ENCODE results near the gene UBAP2L. TPM values are rescaled to one million over a fixed set of nuclear protein-coding genes. Genes with fewer than 3 reads are reported as not detected.

The UBAP2L gene
- total and polyA plus RNA-seq, 2 experiments from 2014 or later: 98.5 to 157 TPM

DNA sequence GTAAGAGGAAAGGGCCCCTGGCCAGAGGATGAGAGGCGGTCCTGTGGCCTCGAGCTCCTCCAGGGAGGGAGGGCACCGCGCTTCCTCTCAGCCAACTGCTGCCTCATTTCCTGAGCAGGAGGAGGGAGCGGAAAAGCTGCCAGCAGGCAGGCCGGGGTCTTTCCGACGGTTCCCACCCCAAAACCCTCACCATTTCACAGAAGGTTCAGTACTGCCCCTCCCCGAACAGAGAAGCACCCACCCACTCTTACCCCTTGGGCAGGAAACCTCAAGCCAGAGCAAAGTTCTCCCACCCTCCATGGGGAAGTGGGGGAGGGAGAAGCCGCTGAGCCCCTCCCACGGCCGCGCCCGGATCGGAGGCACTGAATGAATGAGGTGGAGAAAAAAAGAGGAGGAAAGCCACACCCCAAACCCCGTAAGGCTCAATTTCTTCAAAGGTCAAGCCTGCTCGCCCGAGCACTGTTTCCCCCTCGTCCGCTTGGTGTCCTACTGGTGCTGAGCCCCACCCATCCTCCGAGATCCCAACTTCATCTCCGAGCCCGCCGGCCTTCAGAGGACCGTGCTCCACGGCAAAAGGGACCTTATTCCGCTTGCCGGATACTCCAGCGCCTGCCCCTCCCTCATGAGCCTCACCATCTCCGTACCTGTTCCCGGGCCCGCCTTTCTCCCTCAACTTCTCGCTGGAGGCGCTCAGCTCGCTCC, 38.3 kb upstream of the UBAP2L start (continued):
- TF ChIP-seq, protein P1, sequence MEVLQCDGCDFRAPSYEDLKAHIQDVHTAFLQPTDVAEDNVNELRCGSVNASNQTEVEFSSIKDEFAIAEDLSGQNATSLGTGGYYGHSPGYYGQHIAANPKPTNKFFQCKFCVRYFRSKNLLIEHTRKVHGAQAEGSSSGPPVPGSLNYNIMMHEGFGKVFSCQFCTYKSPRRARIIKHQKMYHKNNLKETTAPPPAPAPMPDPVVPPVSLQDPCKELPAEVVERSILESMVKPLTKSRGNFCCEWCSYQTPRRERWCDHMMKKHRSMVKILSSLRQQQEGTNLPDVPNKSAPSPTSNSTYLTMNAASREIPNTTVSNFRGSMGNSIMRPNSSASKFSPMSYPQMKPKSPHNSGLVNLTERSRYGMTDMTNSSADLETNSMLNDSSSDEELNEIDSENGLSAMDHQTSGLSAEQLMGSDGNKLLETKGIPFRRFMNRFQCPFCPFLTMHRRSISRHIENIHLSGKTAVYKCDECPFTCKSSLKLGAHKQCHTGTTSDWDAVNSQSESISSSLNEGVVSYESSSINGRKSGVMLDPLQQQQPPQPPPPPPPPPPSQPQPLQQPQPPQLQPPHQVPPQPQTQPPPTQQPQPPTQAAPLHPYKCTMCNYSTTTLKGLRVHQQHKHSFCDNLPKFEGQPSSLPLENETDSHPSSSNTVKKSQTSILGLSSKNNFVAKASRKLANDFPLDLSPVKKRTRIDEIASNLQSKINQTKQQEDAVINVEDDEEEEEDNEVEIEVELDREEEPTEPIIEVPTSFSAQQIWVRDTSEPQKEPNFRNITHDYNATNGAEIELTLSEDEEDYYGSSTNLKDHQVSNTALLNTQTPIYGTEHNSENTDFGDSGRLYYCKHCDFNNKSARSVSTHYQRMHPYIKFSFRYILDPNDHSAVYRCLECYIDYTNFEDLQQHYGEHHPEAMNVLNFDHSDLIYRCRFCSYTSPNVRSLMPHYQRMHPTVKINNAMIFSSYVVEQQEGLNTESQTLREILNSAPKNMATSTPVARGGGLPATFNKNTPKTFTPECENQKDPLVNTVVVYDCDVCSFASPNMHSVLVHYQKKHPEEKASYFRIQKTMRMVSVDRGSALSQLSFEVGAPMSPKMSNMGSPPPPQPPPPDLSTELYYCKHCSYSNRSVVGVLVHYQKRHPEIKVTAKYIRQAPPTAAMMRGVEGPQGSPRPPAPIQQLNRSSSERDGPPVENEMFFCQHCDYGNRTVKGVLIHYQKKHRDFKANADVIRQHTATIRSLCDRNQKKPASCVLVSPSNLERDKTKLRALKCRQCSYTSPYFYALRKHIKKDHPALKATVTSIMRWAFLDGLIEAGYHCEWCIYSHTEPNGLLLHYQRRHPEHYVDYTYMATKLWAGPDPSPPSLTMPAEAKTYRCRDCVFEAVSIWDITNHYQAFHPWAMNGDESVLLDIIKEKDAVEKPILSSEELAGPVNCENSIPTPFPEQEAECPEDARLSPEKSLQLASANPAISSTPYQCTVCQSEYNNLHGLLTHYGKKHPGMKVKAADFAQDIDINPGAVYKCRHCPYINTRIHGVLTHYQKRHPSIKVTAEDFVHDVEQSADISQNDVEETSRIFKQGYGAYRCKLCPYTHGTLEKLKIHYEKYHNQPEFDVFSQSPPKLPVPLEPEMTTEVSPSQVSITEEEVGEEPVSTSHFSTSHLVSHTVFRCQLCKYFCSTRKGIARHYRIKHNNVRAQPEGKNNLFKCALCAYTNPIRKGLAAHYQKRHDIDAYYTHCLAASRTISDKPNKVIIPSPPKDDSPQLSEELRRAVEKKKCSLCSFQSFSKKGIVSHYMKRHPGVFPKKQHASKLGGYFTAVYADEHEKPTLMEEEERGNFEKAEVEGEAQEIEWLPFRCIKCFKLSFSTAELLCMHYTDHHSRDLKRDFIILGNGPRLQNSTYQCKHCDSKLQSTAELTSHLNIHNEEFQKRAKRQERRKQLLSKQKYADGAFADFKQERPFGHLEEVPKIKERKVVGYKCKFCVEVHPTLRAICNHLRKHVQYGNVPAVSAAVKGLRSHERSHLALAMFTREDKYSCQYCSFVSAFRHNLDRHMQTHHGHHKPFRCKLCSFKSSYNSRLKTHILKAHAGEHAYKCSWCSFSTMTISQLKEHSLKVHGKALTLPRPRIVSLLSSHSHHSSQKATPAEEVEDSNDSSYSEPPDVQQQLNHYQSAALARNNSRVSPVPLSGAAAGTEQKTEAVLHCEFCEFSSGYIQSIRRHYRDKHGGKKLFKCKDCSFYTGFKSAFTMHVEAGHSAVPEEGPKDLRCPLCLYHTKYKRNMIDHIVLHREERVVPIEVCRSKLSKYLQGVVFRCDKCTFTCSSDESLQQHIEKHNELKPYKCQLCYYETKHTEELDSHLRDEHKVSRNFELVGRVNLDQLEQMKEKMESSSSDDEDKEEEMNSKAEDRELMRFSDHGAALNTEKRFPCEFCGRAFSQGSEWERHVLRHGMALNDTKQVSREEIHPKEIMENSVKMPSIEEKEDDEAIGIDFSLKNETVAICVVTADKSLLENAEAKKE (CRISPR knock-in tag; IDR thresholded peaks at IDR 0.05): no peak
- TF ChIP-seq STAT1 (IDR thresholded peaks at IDR 0.05; ENCODE audit: unreplicated experiment) (no peak), CTCF (conservative IDR thresholded peaks at IDR 0.05; ENCODE audit: low read depth in 2 of 2) (no peak), EZH2phosphoT487 (IDR thresholded peaks at IDR 0.05; ENCODE audit: unreplicated experiment) (no peak)

Measured in GM23338 (cell line).